Tibial nerve (tissue), 4 donors: ENCODE results near the gene AKT3. TPM values are rescaled to one million over a fixed set of nuclear protein-coding genes. Genes with fewer than 3 reads are reported as not detected.

ENCODE experiments used
- DNase-seq, 2 donors: peaks; one replicate each; pipeline ENCODE4 v3.0.0-alpha.2; 2019; ENCODE audit warnings: low spot score in 2 of 2
- H3K27ac ChIP-seq, 4 donors: fragments of 200-600 bp; sonication (generic) in 3 of 4; one replicate each; pipeline ENCODE4 v1.5.1; 2017 to 2019; ENCODE audit warnings: mild to moderate bottlenecking in 1 of 4
- H3K27me3 ChIP-seq, 2 donors: fragments of 200-600 bp; sonication (generic) in 1 of 2; one replicate each; pipeline versions ENCODE4 v1.5.1 to v1.6.0; 2017 to 2019
- H3K36me3 ChIP-seq, 3 donors: fragments of 200-600 bp; sonication (generic); one replicate each; pipeline ENCODE4 v1.5.1; 2018 to 2019
- H3K4me1 ChIP-seq, 4 donors: fragments of 200-600 bp; sonication (generic) in 3 of 4; one replicate each; pipeline ENCODE4 v1.5.1; 2017 to 2019
- H3K4me3 ChIP-seq, 4 donors: fragments of 200-600 bp; sonication (generic) in 3 of 4; one replicate each; pipeline ENCODE4 v1.5.1; 2017 to 2019; ENCODE audit warnings: mild to moderate bottlenecking in 1 of 4, moderate library complexity in 1 of 4
- H3K9me3 ChIP-seq, 4 donors: fragments of 200-600 bp; sonication (generic) in 3 of 4; one replicate each; pipeline ENCODE4 v1.5.1; 2017 to 2019
- EP300 ChIP-seq, 2 donors: sonication (generic); formaldehyde crosslinking; IDR thresholded peaks; one replicate each; pipeline ENCODE4 v1.6.1; 2017; ENCODE audit warnings: antibody characterized with exemption in 2 of 2, mild to moderate bottlenecking in 1 of 2
- POLR2A ChIP-seq, 2 donors: fragments of 450-650 bp; IDR thresholded peaks; one replicate each; pipeline ENCODE4 v1.6.1; 2017; ENCODE audit warnings: antibody characterized with exemption in 2 of 2, mild to moderate bottlenecking in 2 of 2, moderate library complexity in 2 of 2
- WGBS, 2 donors: methylation state at CpG; one replicate each; pipeline ENCODE4 v1.1.5; 2018; 5-methylcytosine and 5-hydroxymethylcytosine counted together
- total RNA-seq, 4 donors: library from RNA; depleted of rRNA; stranded (reverse); fragments of >200 nt; gene quantifications; one replicate each; pipeline ENCODE4 v1.1.0, GENCODE V29; 2016
- TF ChIP-seq, protein P1 (sequence below), 5 experiments: fragments of 200-600 bp in 3 of 5; fragments of 450-650 bp in 2 of 5; sonication (generic) in 3 of 5; IDR thresholded peaks; one replicate each; pipeline ENCODE4 v1.5.1; 2016 to 2019; ENCODE audit warnings: antibody characterized with exemption in 5 of 5, mild to moderate bottlenecking in 3 of 5, moderate library complexity in 2 of 5

AKT3 gene
- total RNA-seq = 10 to 100 TPM; 58.8 to 76.0 (median 69.2) TPM

DNA sequence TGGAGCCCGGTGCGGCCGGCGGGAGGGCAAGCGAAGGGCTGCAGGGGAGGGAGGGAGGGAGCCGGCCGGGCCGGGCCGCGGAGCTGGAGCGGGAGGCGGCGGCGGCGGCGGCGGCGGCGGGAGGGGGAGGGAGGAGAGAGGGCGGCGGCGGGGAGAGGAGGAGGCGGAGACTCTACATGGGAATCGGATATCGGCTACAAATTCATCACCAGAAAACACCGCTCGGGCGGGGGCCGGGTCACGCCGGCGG lies at the start of gene AKT3:
TSS of gene AKT3 (minus strand) at position 42 of the 250 bp plus-strand sequence. CDS start 7,073 bp downstream, outside the sequence.
- peaks cover 0 to 37% (median 2%) of the 10 kb centered on the region in 4 donors for H3K4me1 ChIP-seq
- no peaks in the 10 kb centered on the region for H3K27me3 ChIP-seq
- TF ChIP-seq EP300 (IDR thresholded peaks at IDR 0.05) (no peak), POLR2A (IDR thresholded peaks at IDR 0.05) (peak in 1 of 2 donors; percentile 54)
- no peaks in the 10 kb centered on the region for H3K9me3 ChIP-seq
- H3K27ac ChIP-seq = peak within 1 kb of the TSS; percentile 98 to 100 (median 99)
- peak; percentile 65 to 76 for DNase-seq
- 0% methylated on average over 22 of the region's 32 CpGs; no CpG with 5 or more reads in 1 of the 2 donors for WGBS, 2 donors
- peak within 1 kb of the TSS; percentile 87 to 97 (median 94) for H3K4me3 ChIP-seq
- no peaks in the 10 kb centered on the region for H3K36me3 ChIP-seq

DNA sequence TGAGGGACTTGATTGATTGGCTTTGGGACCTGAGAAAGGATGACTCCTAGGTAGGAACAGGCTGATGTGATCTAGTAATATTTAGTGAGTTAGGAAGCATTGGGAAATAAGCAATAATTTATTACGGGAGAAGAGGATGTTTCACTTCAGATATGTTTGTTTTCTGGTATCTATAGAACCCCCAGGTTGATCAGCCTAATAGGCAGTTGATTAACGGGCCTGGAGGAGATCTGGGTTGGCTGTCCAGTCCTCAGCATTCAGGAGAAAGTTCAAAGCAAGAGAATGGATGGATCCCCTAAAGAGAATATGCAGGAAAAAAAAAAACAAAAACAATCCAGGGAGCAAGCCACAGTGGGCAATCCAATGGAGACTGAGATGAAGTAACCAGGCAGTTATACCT lies 48.2 kb upstream of the AKT3 start:
- 79 to 86% methylated on average over 2 of the region's 2 CpGs for WGBS, 2 donors
- Histone ChIP-seq H3K4me3 (no peak overlapping the region), H3K36me3 (no peaks in the 10 kb centered on the region), H3K4me1 (no peaks in the 10 kb centered on the region), H3K27me3 (peaks cover 0 to 4% of the 10 kb centered on the region in 2 donors), H3K27ac (no peak overlapping the region), H3K9me3 (no peaks in the 10 kb centered on the region)
- DNase-seq = no peak
- TF ChIP-seq EP300 (IDR thresholded peaks at IDR 0.05) = no peak

DNA sequence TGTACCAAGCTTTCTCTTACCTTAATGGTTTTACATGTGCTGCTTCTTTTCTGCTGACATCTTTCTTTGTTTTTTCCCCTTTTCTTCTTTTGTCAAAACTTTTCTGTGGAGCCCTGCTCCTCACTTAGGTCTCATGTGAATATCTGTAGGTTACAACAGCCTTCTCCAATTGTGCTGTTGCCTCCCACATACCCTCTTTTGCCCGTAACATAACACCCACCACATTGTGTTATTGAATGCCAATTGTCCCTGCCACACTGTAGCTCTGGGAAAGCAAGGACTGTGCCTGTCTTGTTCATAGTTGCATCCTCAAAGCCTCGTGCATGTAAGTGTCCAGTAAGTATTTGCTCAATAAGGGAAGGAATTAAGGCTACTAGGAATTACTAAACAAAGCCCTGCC lies 46.3 kb upstream of the AKT3 start:
- 49 to 50% methylated on average over 2 of the region's 2 CpGs for WGBS, 2 donors

DNA sequence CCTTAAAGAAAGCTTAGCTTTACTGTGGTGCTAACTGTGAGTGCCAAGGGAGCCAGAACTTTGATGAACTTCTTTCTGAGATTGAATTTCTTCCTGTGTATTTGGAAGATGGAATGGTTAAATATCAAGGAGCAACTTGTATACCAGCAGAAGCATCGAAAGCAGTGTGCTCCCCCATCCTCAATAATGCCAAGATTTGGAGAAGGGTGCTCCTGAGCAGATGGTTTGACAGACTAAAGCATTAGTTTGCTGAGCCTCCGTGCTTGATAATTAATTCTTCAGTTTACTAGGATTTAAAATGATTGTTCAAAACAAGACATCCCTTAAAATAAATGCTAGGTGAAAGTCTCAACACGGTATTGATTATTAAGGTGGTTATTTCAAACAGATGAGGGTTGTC lies 42.4 kb upstream of the AKT3 start:
- Histone ChIP-seq H3K4me3 (no peak overlapping the region), H3K9me3 (no peaks in the 10 kb centered on the region), H3K36me3 (no peaks in the 10 kb centered on the region), H3K27ac (no peak overlapping the region), H3K4me1 (peaks cover 0 to 5% (median 0%) of the 10 kb centered on the region in 4 donors), H3K27me3 (no peaks in the 10 kb centered on the region)
- no peak for DNase-seq
- TF ChIP-seq POLR2A (IDR thresholded peaks at IDR 0.05) (no peak), EP300 (IDR thresholded peaks at IDR 0.05) (no peak)
- TF ChIP-seq, protein P1, sequence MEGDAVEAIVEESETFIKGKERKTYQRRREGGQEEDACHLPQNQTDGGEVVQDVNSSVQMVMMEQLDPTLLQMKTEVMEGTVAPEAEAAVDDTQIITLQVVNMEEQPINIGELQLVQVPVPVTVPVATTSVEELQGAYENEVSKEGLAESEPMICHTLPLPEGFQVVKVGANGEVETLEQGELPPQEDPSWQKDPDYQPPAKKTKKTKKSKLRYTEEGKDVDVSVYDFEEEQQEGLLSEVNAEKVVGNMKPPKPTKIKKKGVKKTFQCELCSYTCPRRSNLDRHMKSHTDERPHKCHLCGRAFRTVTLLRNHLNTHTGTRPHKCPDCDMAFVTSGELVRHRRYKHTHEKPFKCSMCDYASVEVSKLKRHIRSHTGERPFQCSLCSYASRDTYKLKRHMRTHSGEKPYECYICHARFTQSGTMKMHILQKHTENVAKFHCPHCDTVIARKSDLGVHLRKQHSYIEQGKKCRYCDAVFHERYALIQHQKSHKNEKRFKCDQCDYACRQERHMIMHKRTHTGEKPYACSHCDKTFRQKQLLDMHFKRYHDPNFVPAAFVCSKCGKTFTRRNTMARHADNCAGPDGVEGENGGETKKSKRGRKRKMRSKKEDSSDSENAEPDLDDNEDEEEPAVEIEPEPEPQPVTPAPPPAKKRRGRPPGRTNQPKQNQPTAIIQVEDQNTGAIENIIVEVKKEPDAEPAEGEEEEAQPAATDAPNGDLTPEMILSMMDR (IDR thresholded peaks at IDR 0.05) = no peak
- 70 to 76% methylated on average over 3 of the region's 3 CpGs for WGBS, 2 donors

More for the DNA sequence above, 46.3 kb upstream of the AKT3 start:
- no peak overlapping the region for H3K27ac ChIP-seq
- TF ChIP-seq, protein P1 (IDR thresholded peaks at IDR 0.05) = no peak
- TF ChIP-seq EP300 (IDR thresholded peaks at IDR 0.05) (no peak), POLR2A (IDR thresholded peaks at IDR 0.05) (no peak)
- no peaks in the 10 kb centered on the region for H3K9me3 ChIP-seq
- H3K4me3 ChIP-seq = no peak overlapping the region
- no peak for DNase-seq
- H3K4me1 ChIP-seq = no peaks in the 10 kb centered on the region
- peaks cover 0 to 4% of the 10 kb centered on the region in 2 donors for H3K27me3 ChIP-seq
- no peaks in the 10 kb centered on the region for H3K36me3 ChIP-seq

DNA sequence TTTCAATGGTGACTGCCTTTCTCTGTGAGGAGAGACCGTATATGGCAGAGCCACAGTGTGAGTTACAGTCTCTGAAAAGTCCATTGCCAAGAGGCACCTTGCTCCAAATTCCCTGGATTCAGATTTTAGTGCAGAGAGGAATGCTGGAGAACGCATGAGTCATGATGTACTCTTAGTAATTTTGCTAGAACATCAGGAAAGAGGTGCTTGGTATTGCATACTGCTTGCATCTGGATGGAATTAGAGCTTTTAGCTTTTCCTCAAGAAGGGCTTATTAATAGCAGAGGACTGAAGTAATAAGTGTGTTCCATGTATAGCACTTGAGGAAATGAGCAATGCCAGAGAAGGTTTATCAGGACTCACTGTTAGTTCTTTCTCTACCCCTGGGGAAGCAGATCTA lies 40.5 kb upstream of the AKT3 start:
- no peak overlapping the region for H3K27ac ChIP-seq
- peaks cover 0 to 5% (median 0%) of the 10 kb centered on the region in 4 donors for H3K4me1 ChIP-seq
- no peak for DNase-seq
- 48 to 62% methylated on average over 2 of the region's 2 CpGs for WGBS, 2 donors
- no peak overlapping the region for H3K4me3 ChIP-seq
- no peaks in the 10 kb centered on the region for H3K36me3 ChIP-seq
- H3K27me3 ChIP-seq = no peaks in the 10 kb centered on the region
- TF ChIP-seq POLR2A (IDR thresholded peaks at IDR 0.05) (no peak), EP300 (IDR thresholded peaks at IDR 0.05) (no peak)
- TF ChIP-seq, protein P1 (IDR thresholded peaks at IDR 0.05) = no peak
- H3K9me3 ChIP-seq = no peaks in the 10 kb centered on the region

DNA sequence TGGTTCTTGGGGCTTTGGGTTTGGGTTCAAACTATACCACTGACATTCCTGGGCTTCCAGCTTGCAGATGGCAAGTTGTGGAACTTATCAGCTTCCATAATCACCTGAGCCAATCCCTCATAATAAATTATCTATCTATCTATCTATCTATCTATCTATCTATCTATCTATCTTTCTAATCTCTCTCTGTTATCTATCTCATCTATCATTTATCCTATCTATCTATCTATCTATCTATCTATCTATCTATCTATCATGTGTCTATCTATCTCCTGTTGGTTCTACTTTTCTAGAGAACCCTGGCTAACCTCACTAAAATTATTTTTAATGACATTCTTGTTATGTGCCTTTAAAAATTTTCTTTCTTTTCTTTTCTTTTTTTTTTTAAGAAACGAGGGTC lies 35.8 kb upstream of the AKT3 start:
- WGBS, 2 donors = 36 to 62% methylated on average over 1 of the region's 1 CpG
- peaks cover 0 to 5% (median 0%) of the 10 kb centered on the region in 4 donors for H3K4me1 ChIP-seq
- no peak for TF ChIP-seq EP300 (IDR thresholded peaks at IDR 0.05)
- TF ChIP-seq, protein P1 (IDR thresholded peaks at IDR 0.05) = no peak
- DNase-seq = no peak
- no peaks in the 10 kb centered on the region for H3K9me3 ChIP-seq
- H3K27ac ChIP-seq = no peak overlapping the region
- H3K4me3 ChIP-seq = no peak overlapping the region
- H3K36me3 ChIP-seq = no peaks in the 10 kb centered on the region
- no peaks in the 10 kb centered on the region for H3K27me3 ChIP-seq
